ENCODE measurements around the gene PRDX5.

The PRDX5 gene

DNA sequence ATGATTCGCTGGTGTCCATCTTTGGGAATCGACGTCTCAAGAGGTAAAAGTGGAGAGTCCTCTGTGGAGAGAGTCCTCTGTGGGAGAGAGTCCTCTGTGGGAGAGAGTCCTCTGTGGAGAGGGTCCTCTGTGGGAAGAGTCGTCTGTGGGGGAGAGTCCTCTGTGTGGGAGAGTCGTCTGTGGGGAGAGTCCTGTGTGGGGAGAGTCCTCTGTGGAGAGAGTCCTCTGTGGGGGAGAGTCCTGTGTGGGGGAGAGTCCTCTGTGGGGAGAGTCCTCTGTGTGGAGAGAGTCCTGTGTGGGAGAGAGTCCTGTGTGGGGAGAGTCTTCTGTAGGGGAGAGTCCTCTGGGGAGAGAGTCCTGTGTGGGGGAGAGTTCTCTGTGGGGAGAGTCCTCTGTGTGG lies 3.1 kb downstream of the PRDX5 start:
- TF ChIP-seq YY1 (IDR thresholded peaks at IDR 0.05; ENCODE audit: low read depth) (no peak), EP300 (IDR thresholded peaks at IDR 0.05; ENCODE audit: borderline replicate concordance) (no peak)

DNA sequence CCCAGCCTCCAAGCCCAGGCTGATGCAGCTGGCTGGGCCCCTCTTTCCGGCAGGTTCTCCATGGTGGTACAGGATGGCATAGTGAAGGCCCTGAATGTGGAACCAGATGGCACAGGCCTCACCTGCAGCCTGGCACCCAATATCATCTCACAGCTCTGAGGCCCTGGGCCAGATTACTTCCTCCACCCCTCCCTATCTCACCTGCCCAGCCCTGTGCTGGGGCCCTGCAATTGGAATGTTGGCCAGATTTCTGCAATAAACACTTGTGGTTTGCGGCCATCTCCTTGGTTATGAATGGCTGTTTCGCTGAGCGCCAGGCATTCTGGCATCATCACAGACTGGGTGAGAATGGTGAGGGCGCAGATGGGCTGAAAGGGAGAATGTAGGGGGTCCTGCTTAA lies 3.6 kb downstream of the PRDX5 start:
- no peak for TF ChIP-seq TEAD4 (IDR thresholded peaks at IDR 0.05)
- TF ChIP-seq, protein P1, sequence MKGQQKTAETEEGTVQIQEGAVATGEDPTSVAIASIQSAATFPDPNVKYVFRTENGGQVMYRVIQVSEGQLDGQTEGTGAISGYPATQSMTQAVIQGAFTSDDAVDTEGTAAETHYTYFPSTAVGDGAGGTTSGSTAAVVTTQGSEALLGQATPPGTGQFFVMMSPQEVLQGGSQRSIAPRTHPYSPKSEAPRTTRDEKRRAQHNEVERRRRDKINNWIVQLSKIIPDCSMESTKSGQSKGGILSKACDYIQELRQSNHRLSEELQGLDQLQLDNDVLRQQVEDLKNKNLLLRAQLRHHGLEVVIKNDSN (IDR thresholded peaks at IDR 0.05): no peak
- no peak for TF ChIP-seq CREB1 (IDR thresholded peaks at IDR 0.05; ENCODE audit: low read depth)
- no peak for TF ChIP-seq TCF12 (IDR thresholded peaks at IDR 0.05; ENCODE audit: low read depth)
- no peak for TF ChIP-seq CEBPB (IDR thresholded peaks at IDR 0.05)

DNA sequence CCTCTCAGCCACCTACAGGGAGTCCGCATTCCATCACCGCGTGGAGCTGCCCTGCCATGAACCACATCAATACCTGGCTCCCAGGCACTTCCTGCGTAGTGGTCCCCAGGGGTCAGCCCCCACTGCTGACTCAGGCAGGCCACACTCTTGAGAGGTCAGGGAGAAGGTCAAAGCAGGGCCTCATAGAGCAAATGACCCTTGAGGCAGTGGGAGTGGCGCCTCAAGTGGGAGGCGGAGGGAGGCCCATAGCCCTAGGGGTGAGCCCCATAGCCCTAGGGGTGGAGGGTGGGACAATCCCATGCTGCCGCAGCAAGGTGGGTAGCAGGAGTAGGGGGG lies 5.0 kb downstream of the PRDX5 start:
- TF ChIP-seq, protein P2, sequence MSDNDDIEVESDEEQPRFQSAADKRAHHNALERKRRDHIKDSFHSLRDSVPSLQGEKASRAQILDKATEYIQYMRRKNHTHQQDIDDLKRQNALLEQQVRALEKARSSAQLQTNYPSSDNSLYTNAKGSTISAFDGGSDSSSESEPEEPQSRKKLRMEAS (IDR thresholded peaks at IDR 0.05): no peak
- TF ChIP-seq NFIC (IDR thresholded peaks at IDR 0.05) (no peak), CREB1 (IDR thresholded peaks at IDR 0.05; ENCODE audit: low read depth) (no peak), YY1 (IDR thresholded peaks at IDR 0.05; ENCODE audit: low read depth) (no peak), FOXM1 (IDR thresholded peaks at IDR 0.05; ENCODE audit: borderline replicate concordance, low read depth) (no peak)
- TF ChIP-seq, protein P3, sequence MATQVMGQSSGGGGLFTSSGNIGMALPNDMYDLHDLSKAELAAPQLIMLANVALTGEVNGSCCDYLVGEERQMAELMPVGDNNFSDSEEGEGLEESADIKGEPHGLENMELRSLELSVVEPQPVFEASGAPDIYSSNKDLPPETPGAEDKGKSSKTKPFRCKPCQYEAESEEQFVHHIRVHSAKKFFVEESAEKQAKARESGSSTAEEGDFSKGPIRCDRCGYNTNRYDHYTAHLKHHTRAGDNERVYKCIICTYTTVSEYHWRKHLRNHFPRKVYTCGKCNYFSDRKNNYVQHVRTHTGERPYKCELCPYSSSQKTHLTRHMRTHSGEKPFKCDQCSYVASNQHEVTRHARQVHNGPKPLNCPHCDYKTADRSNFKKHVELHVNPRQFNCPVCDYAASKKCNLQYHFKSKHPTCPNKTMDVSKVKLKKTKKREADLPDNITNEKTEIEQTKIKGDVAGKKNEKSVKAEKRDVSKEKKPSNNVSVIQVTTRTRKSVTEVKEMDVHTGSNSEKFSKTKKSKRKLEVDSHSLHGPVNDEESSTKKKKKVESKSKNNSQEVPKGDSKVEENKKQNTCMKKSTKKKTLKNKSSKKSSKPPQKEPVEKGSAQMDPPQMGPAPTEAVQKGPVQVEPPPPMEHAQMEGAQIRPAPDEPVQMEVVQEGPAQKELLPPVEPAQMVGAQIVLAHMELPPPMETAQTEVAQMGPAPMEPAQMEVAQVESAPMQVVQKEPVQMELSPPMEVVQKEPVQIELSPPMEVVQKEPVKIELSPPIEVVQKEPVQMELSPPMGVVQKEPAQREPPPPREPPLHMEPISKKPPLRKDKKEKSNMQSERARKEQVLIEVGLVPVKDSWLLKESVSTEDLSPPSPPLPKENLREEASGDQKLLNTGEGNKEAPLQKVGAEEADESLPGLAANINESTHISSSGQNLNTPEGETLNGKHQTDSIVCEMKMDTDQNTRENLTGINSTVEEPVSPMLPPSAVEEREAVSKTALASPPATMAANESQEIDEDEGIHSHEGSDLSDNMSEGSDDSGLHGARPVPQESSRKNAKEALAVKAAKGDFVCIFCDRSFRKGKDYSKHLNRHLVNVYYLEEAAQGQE (IDR thresholded peaks at IDR 0.05; ENCODE audit: low read depth): no peak
- TF ChIP-seq, protein P1 (IDR thresholded peaks at IDR 0.05): no peak

DNA sequence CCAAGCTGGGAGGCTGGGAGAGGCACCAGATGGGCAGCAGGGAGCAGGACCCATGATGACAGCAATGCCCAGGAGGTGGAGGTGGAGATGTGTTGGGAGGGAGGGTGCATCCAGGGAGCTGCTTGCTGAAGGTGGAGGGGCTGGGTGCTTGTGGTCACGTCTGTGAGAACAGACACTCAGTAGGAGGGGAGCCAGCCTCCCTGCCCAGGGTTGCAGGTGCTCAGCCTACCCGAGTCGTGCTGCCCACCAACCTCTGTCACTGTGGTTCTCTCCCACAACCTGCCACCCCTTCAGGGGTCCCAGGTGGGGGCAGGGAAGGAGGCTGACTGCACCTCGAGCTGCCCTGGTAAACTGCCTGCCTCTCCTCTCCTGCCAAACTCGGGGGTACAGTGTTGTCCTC lies 5.5 kb downstream of the PRDX5 start:
- TF ChIP-seq, protein P1 (IDR thresholded peaks at IDR 0.05): no peak
- TF ChIP-seq, protein P3 (IDR thresholded peaks at IDR 0.05; ENCODE audit: low read depth): no peak
- no peak for TF ChIP-seq TCF12 (IDR thresholded peaks at IDR 0.05; ENCODE audit: low read depth)

DNA sequence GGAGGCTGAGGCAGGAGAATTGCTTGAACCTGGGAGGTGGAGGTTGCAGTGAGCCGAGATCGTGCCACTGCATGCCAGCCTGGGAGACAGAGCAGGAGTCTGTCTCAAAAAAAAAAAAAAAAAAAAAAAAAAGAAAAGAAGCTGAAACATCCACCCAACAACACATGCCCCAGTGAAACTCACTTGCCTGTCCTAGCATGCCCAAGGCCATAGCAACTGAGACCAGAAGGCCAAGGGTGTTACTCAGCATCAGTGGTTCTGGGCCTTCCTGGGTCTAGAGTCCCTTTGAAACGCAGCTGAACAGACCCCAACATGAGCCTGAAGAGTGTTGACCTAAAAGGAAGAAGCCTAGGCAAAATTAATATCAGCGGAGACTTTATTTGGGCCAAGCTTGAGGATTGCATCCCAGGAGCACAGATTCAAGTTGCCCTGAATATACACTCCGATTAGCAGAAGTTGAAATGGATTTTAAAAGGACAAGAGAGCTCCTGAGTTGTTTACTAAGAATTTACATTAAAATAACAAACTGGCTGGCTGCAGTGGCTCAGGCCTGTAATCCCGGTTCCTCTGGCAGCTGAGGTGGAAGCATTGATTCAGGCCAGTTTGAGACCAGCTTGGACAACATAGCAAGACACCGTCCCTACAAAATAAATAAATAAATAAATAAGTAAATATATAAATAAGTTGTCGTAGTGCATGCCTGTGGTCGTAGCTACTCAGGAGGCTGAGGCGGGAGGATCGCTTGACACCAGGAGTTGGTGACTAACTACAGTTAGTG lies 7.0 kb downstream of the PRDX5 start:
- TF ChIP-seq, protein P2 (IDR thresholded peaks at IDR 0.05): no peak
- TF ChIP-seq NFIC (IDR thresholded peaks at IDR 0.05) (no peak), RAD21 (IDR thresholded peaks at IDR 0.05; ENCODE audit: low read depth) (no peak), TCF12 (IDR thresholded peaks at IDR 0.05; ENCODE audit: low read depth) (no peak), ZBTB7A (IDR thresholded peaks at IDR 0.05; ENCODE audit: low read depth) (no peak)

DNA sequence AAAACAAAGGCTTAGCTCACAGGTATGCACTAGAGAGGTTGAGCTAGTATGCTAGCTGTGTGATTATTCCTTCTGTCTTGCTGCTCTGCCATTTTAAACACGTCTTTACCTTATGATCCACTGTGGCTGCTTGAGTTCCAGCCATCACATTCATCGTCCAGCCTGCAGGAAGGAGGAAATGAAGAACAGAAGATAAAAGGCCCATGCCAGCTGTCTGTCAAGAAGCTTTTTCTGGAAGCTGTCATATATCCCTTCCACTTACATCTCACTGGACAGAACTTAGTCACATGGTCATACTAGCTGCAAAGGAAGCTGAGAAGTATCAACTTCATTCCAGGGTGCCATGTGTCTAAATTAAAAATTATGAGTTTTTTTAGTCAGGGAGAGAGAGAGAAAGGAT lies 9.5 kb downstream of the PRDX5 start:
- TF ChIP-seq, protein P1 (IDR thresholded peaks at IDR 0.05): 0 out of 2 replicates have a peak, but pooled peaks have one; percentile 25
- no peak for TF ChIP-seq TCF12 (IDR thresholded peaks at IDR 0.05; ENCODE audit: low read depth)

DNA sequence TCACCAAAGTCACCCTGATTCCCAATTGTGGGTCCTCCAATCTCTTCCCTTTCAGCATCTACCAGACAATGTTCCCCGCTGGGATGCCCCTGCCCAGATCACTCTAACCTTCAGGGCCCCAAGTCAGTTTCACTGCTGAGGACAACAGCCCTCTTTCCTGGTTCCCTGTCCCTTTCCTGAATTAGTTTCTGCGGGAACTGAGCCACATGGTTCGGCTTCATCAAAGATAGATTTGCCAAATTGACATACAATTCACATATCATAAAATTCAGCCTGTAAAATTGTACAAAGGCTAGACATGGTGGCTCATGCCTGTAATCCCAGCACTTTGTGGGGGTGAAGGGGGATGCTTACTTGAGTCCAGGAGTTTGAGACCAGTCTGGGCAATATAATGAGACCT lies 10.1 kb downstream of the PRDX5 start:
- no peak for TF ChIP-seq CEBPB (IDR thresholded peaks at IDR 0.05)
- TF ChIP-seq ZBTB7A (IDR thresholded peaks at IDR 0.05; ENCODE audit: low read depth): no peak
- no peak for TF ChIP-seq RAD21 (IDR thresholded peaks at IDR 0.05; ENCODE audit: low read depth)
- no peak for TF ChIP-seq EP300 (IDR thresholded peaks at IDR 0.05; ENCODE audit: borderline replicate concordance)
- TF ChIP-seq, protein P1 (IDR thresholded peaks at IDR 0.05): no peak
- no peak for TF ChIP-seq EGR1 (IDR thresholded peaks at IDR 0.05)
- TF ChIP-seq TAF1 (IDR thresholded peaks at IDR 0.05; ENCODE audit: low read depth): no peak
- TF ChIP-seq TCF12 (IDR thresholded peaks at IDR 0.05; ENCODE audit: low read depth): no peak
- no peak for TF ChIP-seq FOXM1 (IDR thresholded peaks at IDR 0.05; ENCODE audit: borderline replicate concordance, low read depth)
- TF ChIP-seq NFIC (IDR thresholded peaks at IDR 0.05): no peak
- TF ChIP-seq, protein P3 (IDR thresholded peaks at IDR 0.05; ENCODE audit: low read depth): no peak
- TF ChIP-seq YY1 (IDR thresholded peaks at IDR 0.05; ENCODE audit: low read depth): no peak
- TF ChIP-seq, protein P2 (IDR thresholded peaks at IDR 0.05): no peak
- no peak for TF ChIP-seq CREB1 (IDR thresholded peaks at IDR 0.05; ENCODE audit: low read depth)
- TF ChIP-seq TEAD4 (IDR thresholded peaks at IDR 0.05): no peak
